ENCODE results near the gene EFNA3. TPM values are rescaled to one million over a fixed set of nuclear protein-coding genes. Genes with fewer than 3 reads are reported as not detected.

The EFNA3 gene
- polyA plus RNA-seq, 6 donors from 2014 or later: 0.54 to 2.9 (median 2.1) TPM; not detected in 1

- Mint-ChIP-seq H3K27ac (no peak overlapping the region), H3K36me3 (peaks cover 0 to 8% of the 10 kb centered on the region in 2 donors), H3K27me3 (peaks cover 30 to 32% (median 30%) of the 10 kb centered on the region in 3 donors), H3K9me3 (peaks cover 0 to 3% (median 0%) of the 10 kb centered on the region in 7 donors), H3K4me3 (peak overlapping the region; percentile 30 to 87 (median 72)), H3K4me1 (peaks cover 43 to 54% (median 47%) of the 10 kb centered on the region in 3 donors)
- ATAC-seq (ENCODE audit: low read depth in 2 of 2) (no peak), DNase-seq (no peak)
These were observed 735 bp upstream of the EFNA3 start for GRCh38 chr1:155077758-155078445.

DNA sequence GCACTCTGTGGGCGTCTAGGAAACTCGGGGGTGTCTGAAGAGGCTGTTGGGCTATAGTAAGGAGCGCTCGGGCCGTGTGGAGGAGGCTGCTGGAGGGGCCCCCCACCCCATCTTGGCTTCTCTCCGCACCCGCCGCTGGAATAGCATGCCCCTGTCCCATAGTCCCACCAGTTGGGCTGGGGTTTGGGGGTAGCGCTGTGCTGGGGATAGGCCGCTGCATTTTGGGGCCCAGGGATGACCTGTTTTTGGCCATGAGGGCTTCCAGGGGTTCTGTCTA, 511 bp downstream of the EFNA3 start:
- Mint-ChIP-seq H3K36me3 (peaks cover 0 to 8% of the 10 kb centered on the region in 2 donors), H3K4me3 (peak overlapping the region; percentile 66 to 96 (median 84)), H3K27me3 (peaks cover 36 to 44% (median 42%) of the 10 kb centered on the region in 3 donors), H3K9me3 (peaks cover 0 to 3% (median 0%) of the 10 kb centered on the region in 7 donors), H3K4me1 (peaks cover 43 to 50% (median 46%) of the 10 kb centered on the region in 3 donors), H3K27ac (peak overlapping the region in 3 of 6 donors; percentile 53 to 83 (median 59))
- ATAC-seq (ENCODE audit: low read depth in 2 of 2): peak; percentile 1 to 2
- no peak for DNase-seq

- peak; percentile 24 for DNase-seq
These were observed 1.1 kb downstream of the EFNA3 start for GRCh38 chr1:155079487-155080311.

DNA sequence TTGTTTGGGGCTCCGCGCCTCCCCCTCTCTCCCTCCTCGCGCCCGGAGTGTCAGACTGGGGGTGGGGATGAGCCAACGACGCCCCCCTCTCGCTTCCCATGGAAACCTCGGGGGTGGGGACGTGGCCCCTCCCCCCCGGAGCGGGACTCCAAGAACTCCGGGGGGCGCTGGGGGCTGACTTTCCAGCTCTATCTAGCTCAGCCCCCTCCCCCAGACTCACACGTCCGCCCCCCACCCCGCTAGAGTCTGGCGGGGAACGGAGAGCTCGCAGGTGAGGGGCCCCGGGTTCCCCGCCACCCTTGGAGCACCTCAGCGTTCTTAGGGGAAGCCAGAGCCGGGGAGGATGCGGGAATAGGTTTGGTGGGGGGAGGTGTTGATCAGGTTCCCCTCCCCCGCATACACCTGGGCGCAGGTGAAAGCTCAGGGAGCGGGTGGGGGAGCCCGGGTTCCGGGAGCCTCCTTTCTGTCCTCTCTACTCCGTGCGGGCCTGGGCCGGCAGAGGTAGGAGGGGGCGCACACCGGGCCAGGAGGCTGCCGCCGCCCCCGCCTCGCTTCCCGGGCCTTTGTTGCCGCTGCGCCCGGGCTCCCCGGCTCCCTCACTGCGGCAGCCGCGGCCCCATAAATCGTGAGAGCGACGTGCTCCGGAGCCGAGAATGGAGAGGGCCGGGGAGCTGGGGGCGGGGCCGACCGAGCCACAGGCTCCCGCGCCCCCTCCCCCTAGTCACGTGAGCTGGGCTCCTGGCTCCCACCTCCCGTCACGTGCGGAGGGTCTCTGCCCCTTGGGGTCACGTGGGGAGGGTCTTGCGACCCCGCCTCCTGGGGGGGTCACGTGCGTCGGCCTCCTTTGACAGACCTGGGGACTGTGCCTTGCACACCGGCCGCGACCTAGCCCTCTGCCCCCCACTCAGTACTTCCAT, 1.9 kb downstream of the EFNA3 start:
- H3K36me3 Mint-ChIP-seq: peaks cover 0 to 8% of the 10 kb centered on the region in 2 donors
- H3K27ac Mint-ChIP-seq: no peak overlapping the region
- peaks cover 41 to 47% (median 47%) of the 10 kb centered on the region in 3 donors for H3K27me3 Mint-ChIP-seq
- H3K9me3 Mint-ChIP-seq: peaks cover 0 to 3% (median 0%) of the 10 kb centered on the region in 7 donors
- H3K4me1 Mint-ChIP-seq: peaks cover 49 to 64% (median 57%) of the 10 kb centered on the region in 3 donors
- H3K4me3 Mint-ChIP-seq: peak overlapping the region; percentile 67 to 91 (median 86)
- DNase-seq (no peak), ATAC-seq (ENCODE audit: low read depth in 2 of 2) (no peak)

More at GRCh38 chr1:155079487-155080311, 1.1 kb downstream of the EFNA3 start:
- Mint-ChIP-seq H3K27ac (peak overlapping the region in 4 of 6 donors; percentile 53 to 83 (median 58)), H3K36me3 (peaks cover 0 to 8% of the 10 kb centered on the region in 2 donors), H3K27me3 (peaks cover 40 to 47% (median 47%) of the 10 kb centered on the region in 3 donors), H3K4me3 (peak overlapping the region; percentile 66 to 96 (median 84)), H3K9me3 (peaks cover 0 to 3% (median 0%) of the 10 kb centered on the region in 7 donors), H3K4me1 (peaks cover 43 to 55% (median 51%) of the 10 kb centered on the region in 3 donors)
- peak; percentile 14 to 18 for ATAC-seq (ENCODE audit: low read depth in 2 of 2)

GRCh38 chr1:155081472-155082300, 3.0 kb downstream of the EFNA3 start:
- Mint-ChIP-seq H3K27me3 (peaks cover 41 to 47% (median 47%) of the 10 kb centered on the region in 3 donors), H3K4me3 (peak overlapping the region; percentile 80 to 91 (median 86))

DNA sequence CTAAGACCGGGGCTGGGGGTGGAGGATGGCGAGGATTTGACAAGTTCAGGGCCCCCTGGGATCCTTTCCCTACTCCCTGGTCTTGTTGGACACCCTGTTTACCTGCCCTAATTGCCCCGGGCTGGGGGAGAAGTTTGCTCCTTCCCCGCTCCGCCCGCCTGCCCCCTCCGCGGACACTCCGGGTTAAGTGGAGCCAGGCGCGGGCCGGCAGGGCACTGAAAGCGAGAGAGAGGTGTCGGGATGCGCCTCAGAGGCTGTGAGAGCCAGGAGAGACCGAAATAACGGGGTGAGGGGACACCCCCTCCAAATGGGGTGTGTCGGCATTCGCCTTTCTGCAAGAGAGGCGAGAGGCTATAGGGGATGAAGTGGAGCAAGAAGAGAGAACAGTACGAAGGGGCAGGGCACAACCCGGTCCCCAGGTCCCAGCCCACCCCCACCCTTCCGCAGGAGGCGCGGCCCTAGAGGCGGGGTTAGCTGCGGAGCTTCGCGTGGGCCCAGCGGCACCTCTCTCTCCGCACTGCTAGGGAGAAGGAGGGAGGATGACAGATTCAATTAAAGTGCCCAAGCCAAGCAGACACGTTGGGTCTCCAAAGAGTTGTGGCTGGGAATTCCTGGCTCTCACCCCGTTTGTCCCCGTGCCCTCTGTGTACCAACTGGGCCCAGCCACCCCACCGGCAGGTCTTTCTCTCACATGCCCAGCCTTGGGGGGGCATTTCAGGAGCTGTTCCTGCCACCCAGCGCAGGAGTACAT, 3.8 kb downstream of the EFNA3 start:
- ATAC-seq (ENCODE audit: low read depth in 2 of 2) (no peak), DNase-seq (no peak)
- Mint-ChIP-seq H3K4me3 (peak overlapping the region; percentile 73 to 90 (median 81)), H3K4me1 (peaks cover 59 to 72% (median 64%) of the 10 kb centered on the region in 3 donors), H3K9me3 (peaks cover 0 to 3% (median 0%) of the 10 kb centered on the region in 7 donors), H3K36me3 (peaks cover 0 to 8% of the 10 kb centered on the region in 2 donors), H3K27ac (peak overlapping the region in 1 of 6 donors; percentile 91), H3K27me3 (peaks cover 40 to 47% (median 47%) of the 10 kb centered on the region in 3 donors)

More at GRCh38 chr1:155081472-155082300, 3.0 kb downstream of the EFNA3 start:
- Mint-ChIP-seq H3K36me3 (peaks cover 0 to 8% of the 10 kb centered on the region in 2 donors), H3K9me3 (peaks cover 0 to 3% (median 0%) of the 10 kb centered on the region in 7 donors), H3K27ac (peak overlapping the region in 4 of 6 donors; percentile 9 to 53 (median 35)), H3K4me1 (peaks cover 57 to 72% (median 64%) of the 10 kb centered on the region in 3 donors)
- ATAC-seq (ENCODE audit: low read depth in 2 of 2) (no peak), DNase-seq (peak; percentile 25)

- peaks cover 59 to 67% (median 60%) of the 10 kb centered on the region in 3 donors for H3K4me1 Mint-ChIP-seq
- ATAC-seq (ENCODE audit: low read depth in 2 of 2) (no peak), DNase-seq (no peak)
- H3K4me3 Mint-ChIP-seq: peak overlapping the region in 7 of 8 donors; percentile 22 to 90 (median 76)
- H3K27me3 Mint-ChIP-seq: peaks cover 35 to 47% (median 47%) of the 10 kb centered on the region in 3 donors
- H3K36me3 Mint-ChIP-seq: peaks cover 0 to 8% of the 10 kb centered on the region in 2 donors
- H3K9me3 Mint-ChIP-seq: peaks cover 0 to 3% (median 0%) of the 10 kb centered on the region in 7 donors
- no peak overlapping the region for H3K27ac Mint-ChIP-seq
These were observed 4.5 kb downstream of the EFNA3 start for GRCh38 chr1:155083052-155083541.

- ATAC-seq (ENCODE audit: low read depth in 2 of 2) (no peak), DNase-seq (no peak)
- Mint-ChIP-seq H3K4me3 (peak overlapping the region; percentile 83 to 97 (median 96)), H3K36me3 (peaks cover 0 to 8% of the 10 kb centered on the region in 2 donors), H3K27ac (peak overlapping the region in 4 of 6 donors; percentile 89 to 98 (median 96)), H3K4me1 (peaks cover 57 to 63% (median 60%) of the 10 kb centered on the region in 3 donors), H3K27me3 (peaks cover 35 to 47% (median 46%) of the 10 kb centered on the region in 3 donors), H3K9me3 (peaks cover 0 to 3% (median 0%) of the 10 kb centered on the region in 7 donors)
These were observed 5.5 kb downstream of the EFNA3 start for GRCh38 chr1:155083865-155084721.

GRCh38 chr1:155084722-155085503, 6.3 kb downstream of the EFNA3 start:
- peak; percentile 75 to 76 for ATAC-seq (ENCODE audit: low read depth in 2 of 2)
- Mint-ChIP-seq H3K9me3 (peaks cover 0 to 3% (median 0%) of the 10 kb centered on the region in 7 donors), H3K4me3 (peak overlapping the region; percentile 83 to 97 (median 96)), H3K27ac (peak overlapping the region; percentile 89 to 98 (median 96)), H3K36me3 (peaks cover 0 to 8% of the 10 kb centered on the region in 2 donors), H3K4me1 (peaks cover 49 to 55% (median 51%) of the 10 kb centered on the region in 3 donors), H3K27me3 (peaks cover 27 to 39% (median 38%) of the 10 kb centered on the region in 3 donors)
- peak; percentile 94 for DNase-seq
